Endothelial cell of umbilical vein (primary cell): ENCODE results near the gene CAPRIN2. TPM values are rescaled to one million over a fixed set of nuclear protein-coding genes. Genes with fewer than 3 reads are reported as not detected.

ENCODE experiments used
- BruUV-seq: library from RNA; stranded (reverse); fragments of 400-500 nt; replicated peaks from 2 replicates; lab custom pipeline; 2021; lab: Mats Ljungman, UMichigan
- CTCF ChIA-PET: fragments of 300-600, 350-600 bp; sonication (Branson Sonifier 250); formaldehyde crosslinking; loops from one replicate; lab custom pipeline; 2021; ENCODE audit warnings: antibody characterized with exemption, inconsistent platforms; lab: Charles Lee
- POLR2A ChIA-PET: fragments of 300-600, 350-600 bp; sonication (Branson Sonifier 250); formaldehyde crosslinking; loops from one replicate; lab custom pipeline; 2021; ENCODE audit warnings: antibody characterized with exemption, inconsistent platforms; lab: Charles Lee
- DNase-seq: peaks from one replicate; pipeline ENCODE4 v3.0.0-alpha.2; 2011; ENCODE audit warnings: low read depth, low spot score
- FAIRE-seq: peaks from 2 replicates; lab custom pipeline; 2011; peaks lifted over from hg19 to GRCh38; lab: Jason Lieb, UNC
- H2AFZ ChIP-seq: 2 replicates; pipeline ENCODE4 v1.6.0; 2012; ENCODE audit warnings: low read depth, low read length, control low read depth, inconsistent platforms
- H3K27ac ChIP-seq: 2 replicates; pipeline ENCODE4 v1.5.1; 2011; ENCODE audit warnings: low read depth, mild to moderate bottlenecking, control low read depth, low read length, moderate library complexity; ENCODE audit not compliant: insufficient read depth
- H3K27me3 ChIP-seq, 2 experiments: 2 replicates each; pipeline versions ENCODE4 v1.6.0 to v1.6.1; 2011; ENCODE audit warnings: low read length in 2 of 2, mixed read lengths in 1 of 2; ENCODE audit not compliant: control insufficient read depth in 2 of 2, insufficient read depth in 2 of 2
- H3K36me3 ChIP-seq, 2 experiments: 2 replicates in 1 of 2; 3 replicates in 1 of 2; pipeline ENCODE4 v1.5.1; 2011; ENCODE audit warnings: low read length in 2 of 2, mild to moderate bottlenecking in 1 of 2, moderate library complexity in 1 of 2; ENCODE audit not compliant: control insufficient read depth in 2 of 2, insufficient read depth in 2 of 2; ENCODE audit errors: extremely low read depth in 1 of 2
- H3K4me1 ChIP-seq: 3 replicates; pipeline ENCODE4 v1.5.1; 2011; ENCODE audit warnings: mild to moderate bottlenecking, low read length; ENCODE audit not compliant: control insufficient read depth, insufficient read depth; ENCODE audit errors: extremely low read depth
- H3K4me2 ChIP-seq: 2 replicates; pipeline ENCODE4 v1.6.1; 2011; ENCODE audit warnings: low read length, control low read depth, mixed read lengths; ENCODE audit not compliant: insufficient read depth
- H3K4me3 ChIP-seq, 3 experiments: fragments of 200-600 bp in 1 of 3; sonication (generic), shearing (Covaris generic) in 1 of 3; replicated peaks in 1 of 3; 2 replicates each; pipeline ENCODE4 v1.5.1; 2011 to 2016; ENCODE audit warnings: control low read depth in 3 of 3, low read length in 3 of 3, mild to moderate bottlenecking in 2 of 3, inconsistent platforms in 1 of 3, low read depth in 1 of 3, moderate library complexity in 1 of 3; ENCODE audit not compliant: insufficient read depth in 1 of 3
- H3K79me2 ChIP-seq: 2 replicates; pipeline ENCODE4 v1.6.0; 2012; ENCODE audit warnings: low read length, inconsistent platforms; ENCODE audit not compliant: control insufficient read depth, insufficient read depth
- H3K9ac ChIP-seq: replicated peaks from 2 replicates; pipeline ENCODE3; 2011; ENCODE audit warnings: low read length, control low read depth; ENCODE audit not compliant: insufficient read depth; ENCODE audit errors: extremely low read depth
- H3K9me1 ChIP-seq: replicated peaks from 3 replicates; pipeline ENCODE4 v1.6.0; 2011; ENCODE audit warnings: mild to moderate bottlenecking, low read length; ENCODE audit not compliant: control insufficient read depth, insufficient read depth; ENCODE audit errors: extremely low read depth
- H3K9me3 ChIP-seq: replicated peaks from 2 replicates; pipeline ENCODE4 v1.5.1; 2012; ENCODE audit warnings: low read length, inconsistent platforms; ENCODE audit not compliant: control insufficient read depth, insufficient read depth
- H4K20me1 ChIP-seq: replicated peaks from 2 replicates; pipeline ENCODE3; 2011; ENCODE audit warnings: mild to moderate bottlenecking, low read length; ENCODE audit not compliant: control insufficient read depth, insufficient read depth; ENCODE audit errors: extremely low read depth
- FOS ChIP-seq: IDR thresholded peaks from 2 replicates; pipeline ENCODE4 v1.6.1; 2011; ENCODE audit warnings: mild to moderate bottlenecking, low read length, moderate library complexity, borderline replicate concordance; ENCODE audit not compliant: insufficient read depth
- GATA2 ChIP-seq: IDR thresholded peaks from 2 replicates; pipeline ENCODE4 v1.7.0; 2011; ENCODE audit warnings: low read depth, mild to moderate bottlenecking, moderate library complexity, mixed read lengths, low read length; ENCODE audit not compliant: insufficient read length, insufficient read depth
- JUN ChIP-seq: IDR thresholded peaks from 2 replicates; pipeline ENCODE4 v1.6.1; 2011; ENCODE audit warnings: borderline replicate concordance, low read depth; ENCODE audit not compliant: insufficient read length, insufficient read depth
- MYC ChIP-seq: IDR thresholded peaks from one replicate; pipeline ENCODE4 v1.6.1; 2011; ENCODE audit warnings: mild to moderate bottlenecking, low read depth, low read length
- POLR2AphosphoS5 ChIP-seq: IDR thresholded peaks from 2 replicates; pipeline ENCODE4 v1.6.1; 2012; ENCODE audit warnings: low read depth, mild to moderate bottlenecking, control low read depth, low read length, moderate library complexity; ENCODE audit not compliant: insufficient read depth
- dilution Hi-C: fragments of 300-500 bp; cut with MboI; formaldehyde crosslinking; loops from one replicate; pipeline ENCODE4 v1.15.0; 2019; ENCODE audit warnings: low sequenced_read_pairs; ENCODE audit not compliant: extremely low pct_ligation_motif_present
- intact Hi-C: fragments of 100-400 bp; cut with micrococcal nuclease; formaldehyde crosslinking; loops from one replicate; pipeline ENCODE4 v1.10.0; 2022
- polyA plus RNA-seq, 4 experiments: library from polyadenylated mRNA; depleted of rRNA in 3 of 4; stranded (reverse) in 3 of 4; unstranded in 1 of 4; fragments of >200 nt; gene quantifications; 2 replicates each; pipeline versions ENCODE4 v1.2.1 to v1.2.3, GENCODE V29; 2011 to 2012; ENCODE audit warnings: missing spikeins in 1 of 4
- total RNA-seq: library from RNA; stranded (reverse); gene quantifications from 2 replicates; pipeline ENCODE4 v1.2.3, GENCODE V29; 2021
- TF ChIP-seq, protein P1 (sequence below): IDR thresholded peaks from 2 replicates; pipeline ENCODE4 v1.6.1; 2011; ENCODE audit not compliant: insufficient read depth, insufficient read length

CAPRIN2 gene
- total and polyA plus RNA-seq, 2 donors (not counting 3 experiments of a cell fraction or from before 2014, with no cell fraction given): 13.5 to 25.0 TPM

DNA sequence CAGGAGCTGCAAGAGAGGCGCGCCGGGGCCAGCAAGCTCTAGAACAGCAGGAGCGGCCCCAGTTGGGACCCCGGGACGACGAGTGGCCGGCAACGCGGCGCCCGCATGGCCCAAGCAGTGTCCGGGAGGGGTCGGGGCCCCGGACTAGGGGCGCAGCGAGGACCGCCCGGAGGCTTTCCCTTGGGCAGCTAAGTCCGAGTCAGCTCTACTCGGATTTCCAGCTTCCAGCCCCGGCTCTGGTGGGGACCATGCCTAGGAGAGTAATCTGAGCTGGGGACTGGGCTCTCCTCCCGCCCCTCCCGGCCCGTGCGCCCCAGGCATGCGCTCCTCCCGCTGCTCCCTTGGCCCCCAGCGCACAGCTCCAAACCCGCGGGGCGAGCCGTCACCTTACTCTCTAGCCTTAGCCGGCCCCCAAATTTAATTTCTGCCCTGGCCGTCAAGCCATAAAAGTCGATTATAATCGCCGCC lies 41.6 kb upstream of the CAPRIN2 start:
- BruUV-seq: no TSS peak
- FAIRE-seq: no peak
- no peaks in the 10 kb centered on the region for H4K20me1 ChIP-seq
- peak overlapping the region; percentile 79 for H3K9ac ChIP-seq
- peak overlapping the region; percentile 97 for H3K27ac ChIP-seq
- H3K4me1 ChIP-seq: peaks cover 39% of the 10 kb centered on the region
- POLR2A ChIA-PET: interaction anchor here (0.7 to 1.9 kb wide), 3 partner anchors 42 to 335 kb away, joined by 6 to 22 read pairs (median 8); partner anchors contain the start of gene CAPRIN2
- no peaks in the 10 kb centered on the region for H3K36me3 ChIP-seq
- TF ChIP-seq JUN (no peak), GATA2 (no peak), MYC (no peak), FOS (no peak), POLR2AphosphoS5 (peak; percentile 29)
- TF ChIP-seq, protein P1, sequence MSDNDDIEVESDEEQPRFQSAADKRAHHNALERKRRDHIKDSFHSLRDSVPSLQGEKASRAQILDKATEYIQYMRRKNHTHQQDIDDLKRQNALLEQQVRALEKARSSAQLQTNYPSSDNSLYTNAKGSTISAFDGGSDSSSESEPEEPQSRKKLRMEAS: no peak
- no peaks in the 10 kb centered on the region for H3K9me1 ChIP-seq
- H3K27me3 ChIP-seq: no peaks in the 10 kb centered on the region
- peak overlapping the region; percentile 65 for H3K4me2 ChIP-seq
- peak overlapping the region; percentile 14 for H2AFZ ChIP-seq
- intact Hi-C loops (loop anchor here (5.0 to 10.0 kb wide), 3 partner anchors 342 to 1054 kb away; no protein-coding TSS in a partner anchor), dilution Hi-C loops (no loop called here)
- CTCF ChIA-PET: interaction anchor here (0.6 to 3.3 kb wide), 13 partner anchors 10 to 1916 kb away, joined by 3 to 55 read pairs (median 4); partner anchors contain the start of genes CAPRIN2 and IPO8
- H3K9me3 ChIP-seq: no peaks in the 10 kb centered on the region
- H3K79me2 ChIP-seq: peaks cover 2% of the 10 kb centered on the region
- peak overlapping the region; percentile 16 to 76 (median 56) for H3K4me3 ChIP-seq
- no peak for DNase-seq
